ENCODE results near the gene RBM26. TPM values are rescaled to one million over a fixed set of nuclear protein-coding genes. Genes with fewer than 3 reads are reported as not detected.

The RBM26 gene
- total RNA-seq, 1 donor, result 48.0 TPM

- no peak for DNase-seq (ENCODE audit: low read depth)
- TF ChIP-seq CTCF (IDR thresholded peaks at IDR 0.05; ENCODE audit: insufficient read depth, low read length), result no peak
- no peak overlapping the region for H3K4me3 ChIP-seq (ENCODE audit: low read depth, low read length)
Measured at GRCh38 chr13:79447741-79448140, 41.7 kb upstream of the RBM26 start.

GRCh38 chr13:79447141-79447540, 41.1 kb upstream of the RBM26 start:
- H3K4me3 ChIP-seq (ENCODE audit: low read depth, low read length), result no peak overlapping the region
- DNase-seq (ENCODE audit: low read depth), result no peak
- no peak for TF ChIP-seq CTCF (IDR thresholded peaks at IDR 0.05; ENCODE audit: insufficient read depth, low read length)

GRCh38 chr13:79445968-79446645, 40.1 kb upstream of the RBM26 start:
- no peak overlapping the region for H3K4me3 ChIP-seq (ENCODE audit: low read depth, low read length)
- no peak for TF ChIP-seq CTCF (IDR thresholded peaks at IDR 0.05; ENCODE audit: insufficient read depth, low read length)
- no peak for DNase-seq (ENCODE audit: low read depth)

- no peak for TF ChIP-seq CTCF (IDR thresholded peaks at IDR 0.05; ENCODE audit: insufficient read depth, low read length)
- DNase-seq (ENCODE audit: low read depth), result no peak
- no peak overlapping the region for H3K4me3 ChIP-seq (ENCODE audit: low read depth, low read length)
Measured at GRCh38 chr13:79442706-79443105, 36.7 kb upstream of the RBM26 start.

- no peak for DNase-seq (ENCODE audit: low read depth)
- no peak overlapping the region for H3K4me3 ChIP-seq (ENCODE audit: low read depth, low read length)
- no peak for TF ChIP-seq CTCF (IDR thresholded peaks at IDR 0.05; ENCODE audit: insufficient read depth, low read length)
Measured at GRCh38 chr13:79442221-79442620, 36.2 kb upstream of the RBM26 start.

- DNase-seq (ENCODE audit: low read depth), result no peak
- no peak overlapping the region for H3K4me3 ChIP-seq (ENCODE audit: low read depth, low read length)
- no peak for TF ChIP-seq CTCF (IDR thresholded peaks at IDR 0.05; ENCODE audit: insufficient read depth, low read length)
Measured at GRCh38 chr13:79440958-79441528, 35.0 kb upstream of the RBM26 start.
